GM12878 (cell line): Measurements from ENCODE around the gene SBNO2.

ENCODE experiments used
- EZH2 ChIP-seq: IDR thresholded peaks from 2 replicates; pipeline ENCODE4 v1.6.1; 2012; ENCODE audit warnings: low read depth, mild to moderate bottlenecking, control low read depth, inconsistent platforms, low read length, borderline replicate concordance; ENCODE audit not compliant: control insufficient read depth
- FOXM1 ChIP-seq: IDR thresholded peaks from 2 replicates; pipeline ENCODE4 v1.6.1; 2012; ENCODE audit warnings: low read depth, mild to moderate bottlenecking, inconsistent platforms, low read length, moderate library complexity
- MXI1 ChIP-seq: fragments of 150-350 bp; IDR thresholded peaks from 2 replicates; pipeline ENCODE4 v1.6.1; 2011; ENCODE audit warnings: low read depth, mild to moderate bottlenecking, inconsistent platforms, low read length, improper control_type of control experiment
- MYC ChIP-seq: IDR thresholded peaks from 2 replicates; pipeline ENCODE4 v1.6.1; 2011; ENCODE audit warnings: mild to moderate bottlenecking, low read length, moderate library complexity, inconsistent platforms; ENCODE audit not compliant: insufficient read depth, insufficient replicate concordance, insufficient read length, severe bottlenecking
- POLR2AphosphoS5 ChIP-seq: IDR thresholded peaks from 2 replicates; pipeline ENCODE4 v1.6.1; 2011; ENCODE audit warnings: mild to moderate bottlenecking, low read length, inconsistent platforms
- REST ChIP-seq: IDR thresholded peaks from 2 replicates; pipeline ENCODE4 v1.6.1; 2012; ENCODE audit warnings: mild to moderate bottlenecking, low read depth, low read length
- SIN3A ChIP-seq: IDR thresholded peaks from 2 replicates; pipeline ENCODE4 v1.6.1; 2012; ENCODE audit warnings: low read depth, low read length, improper control_type of control experiment
- STAT1 ChIP-seq: fragments of 450-650 bp; conservative IDR thresholded peaks from 2 replicates; pipeline ENCODE4 v1.6.1; 2014; ENCODE audit warnings: antibody characterized with exemption, mild to moderate bottlenecking
- TAF1 ChIP-seq: IDR thresholded peaks from 2 replicates; pipeline ENCODE4 v1.6.1; 2011; ENCODE audit warnings: mild to moderate bottlenecking, low read depth, low read length, borderline replicate concordance
- YY1 ChIP-seq: IDR thresholded peaks from 2 replicates; pipeline ENCODE4 v1.6.1; 2011; ENCODE audit warnings: low read depth, mild to moderate bottlenecking, low read length
- TF ChIP-seq, protein P1 (sequence below), 3 experiments: IDR thresholded peaks in 2 of 3; conservative IDR thresholded peaks in 1 of 3; 2 replicates each; pipeline ENCODE4 v1.5.1; 2011; ENCODE audit warnings: low read depth in 3 of 3, low read length in 3 of 3, mild to moderate bottlenecking in 3 of 3, control low read depth in 2 of 3, moderate library complexity in 2 of 3, inconsistent platforms in 1 of 3, mixed read lengths in 1 of 3; ENCODE audit not compliant: control insufficient read depth in 2 of 3, insufficient read depth in 1 of 3; ENCODE audit errors: extremely low read depth in 1 of 3

GRCh38 chr19:1061987-1062386 lies 112.1 kb downstream of the SBNO2 start:
- TF ChIP-seq TAF1 (no peak), POLR2AphosphoS5 (no peak), REST (no peak), STAT1 (no peak), YY1 (no peak), FOXM1 (no peak), MYC (no peak), MXI1 (no peak), SIN3A (no peak), EZH2 (no peak)
- TF ChIP-seq, protein P1, sequence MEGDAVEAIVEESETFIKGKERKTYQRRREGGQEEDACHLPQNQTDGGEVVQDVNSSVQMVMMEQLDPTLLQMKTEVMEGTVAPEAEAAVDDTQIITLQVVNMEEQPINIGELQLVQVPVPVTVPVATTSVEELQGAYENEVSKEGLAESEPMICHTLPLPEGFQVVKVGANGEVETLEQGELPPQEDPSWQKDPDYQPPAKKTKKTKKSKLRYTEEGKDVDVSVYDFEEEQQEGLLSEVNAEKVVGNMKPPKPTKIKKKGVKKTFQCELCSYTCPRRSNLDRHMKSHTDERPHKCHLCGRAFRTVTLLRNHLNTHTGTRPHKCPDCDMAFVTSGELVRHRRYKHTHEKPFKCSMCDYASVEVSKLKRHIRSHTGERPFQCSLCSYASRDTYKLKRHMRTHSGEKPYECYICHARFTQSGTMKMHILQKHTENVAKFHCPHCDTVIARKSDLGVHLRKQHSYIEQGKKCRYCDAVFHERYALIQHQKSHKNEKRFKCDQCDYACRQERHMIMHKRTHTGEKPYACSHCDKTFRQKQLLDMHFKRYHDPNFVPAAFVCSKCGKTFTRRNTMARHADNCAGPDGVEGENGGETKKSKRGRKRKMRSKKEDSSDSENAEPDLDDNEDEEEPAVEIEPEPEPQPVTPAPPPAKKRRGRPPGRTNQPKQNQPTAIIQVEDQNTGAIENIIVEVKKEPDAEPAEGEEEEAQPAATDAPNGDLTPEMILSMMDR (IDR thresholded peaks at IDR 0.05 in 2 of 3, conservative IDR thresholded peaks at IDR 0.05 in 1 of 3; ENCODE audit: control insufficient read depth in 2 of 3, extremely low read depth in 1 of 3, insufficient read depth in 1 of 3, low read depth in 3 of 3, low read length in 3 of 3) = no peak
